ENCODE results near the gene EPN2.

Gene EPN2

GRCh38 chr17:19313066-19313745, 76.0 kb downstream of the EPN2 start:
- no peak for DNase-seq

GRCh38 chr17:19313746-19314651, 76.8 kb downstream of the EPN2 start:
- no peak for DNase-seq

- no peak for DNase-seq
Measured at GRCh38 chr17:19315104-19315503, 77.9 kb downstream of the EPN2 start.

GRCh38 chr17:19316761-19317358, 79.7 kb downstream of the EPN2 start:
- no peak for DNase-seq

- DNase-seq = peak; percentile 98
Measured at GRCh38 chr17:19317359-19318095, 80.4 kb downstream of the EPN2 start.

GRCh38 chr17:19318611-19319010, 81.4 kb downstream of the EPN2 start:
- DNase-seq = no peak

GRCh38 chr17:19319771-19320505, 82.8 kb downstream of the EPN2 start:
- DNase-seq = no peak

- no peak for DNase-seq
Measured at GRCh38 chr17:19320876-19321275, 83.7 kb downstream of the EPN2 start.

GRCh38 chr17:19321481-19322128, 84.4 kb downstream of the EPN2 start:
- peak; percentile 23 for DNase-seq

GRCh38 chr17:19322129-19322505, 85.0 kb downstream of the EPN2 start:
- DNase-seq = no peak

GRCh38 chr17:19322861-19323260, 85.7 kb downstream of the EPN2 start:
- no peak for DNase-seq

- no peak for DNase-seq
Measured at GRCh38 chr17:19325542-19325941, 88.4 kb downstream of the EPN2 start.

- no peak for DNase-seq
Measured at GRCh38 chr17:19327031-19327783, 90.0 kb downstream of the EPN2 start.

GRCh38 chr17:19328441-19329061, 91.4 kb downstream of the EPN2 start:
- DNase-seq = no peak

- no peak for DNase-seq
Measured at GRCh38 chr17:19329136-19329535, 92.0 kb downstream of the EPN2 start.

GRCh38 chr17:19329839-19330238, 92.7 kb downstream of the EPN2 start:
- no peak for DNase-seq

GRCh38 chr17:19330271-19330670, 93.1 kb downstream of the EPN2 start:
- DNase-seq = no peak

GRCh38 chr17:19331134-19331533, 94.0 kb downstream of the EPN2 start:
- no peak for DNase-seq

- no peak for DNase-seq
Measured at GRCh38 chr17:19331543-19332245, 94.5 kb downstream of the EPN2 start.
